Thymus (tissue), 11 donors: ENCODE measurements around the gene GRAMD1A. TPM values are rescaled to one million over a fixed set of nuclear protein-coding genes. Genes with fewer than 3 reads are reported as not detected.

ENCODE experiments used
- DNase-seq, 9 donors: peaks; one replicate each; pipeline ENCODE4 v3.0.0-alpha.2; 2013; ENCODE audit warnings: low spot score in 9 of 9, low read depth in 6 of 9, missing footprints in 1 of 9
- H3K27ac ChIP-seq, 2 donors: one replicate each; pipeline ENCODE4 v1.5.1; 2013; ENCODE audit warnings: control low read depth in 1 of 2, low read depth in 1 of 2, low read length in 1 of 2, mild to moderate bottlenecking in 1 of 2, moderate library complexity in 1 of 2
- H3K27me3 ChIP-seq, 2 donors: one replicate each; pipeline ENCODE4 v1.5.1; 2013; ENCODE audit warnings: low read length in 1 of 2; ENCODE audit not compliant: control insufficient read depth in 2 of 2, insufficient read depth in 1 of 2
- H3K36me3 ChIP-seq, 2 donors: one replicate each; pipeline ENCODE4 v1.5.1; 2013; ENCODE audit warnings: low read length in 1 of 2, mild to moderate bottlenecking in 1 of 2, moderate library complexity in 1 of 2; ENCODE audit not compliant: control insufficient read depth in 2 of 2, insufficient read depth in 2 of 2
- H3K4me1 ChIP-seq, 2 donors: one replicate each; pipeline ENCODE4 v1.5.1; 2013; ENCODE audit warnings: low read length in 2 of 2; ENCODE audit not compliant: control insufficient read depth in 2 of 2, insufficient read depth in 2 of 2
- H3K4me3 ChIP-seq, 2 donors: one replicate each; pipeline ENCODE4 v1.5.1; 2013; ENCODE audit warnings: low read length in 2 of 2, control low read depth in 1 of 2, mild to moderate bottlenecking in 1 of 2
- H3K9me3 ChIP-seq, 2 donors: one replicate each; pipeline ENCODE4 v1.5.1; 2013; ENCODE audit warnings: low read length in 1 of 2, mild to moderate bottlenecking in 1 of 2; ENCODE audit not compliant: control insufficient read depth in 2 of 2, insufficient read depth in 1 of 2
- WGBS: extraction: QIAGEN DNeasy Blood & Tissue Kit; methylation state at CpG from one replicate; pipeline ENCODE4 v1.1.7; 2013; 5-methylcytosine and 5-hydroxymethylcytosine counted together
- polyA plus RNA-seq: library from polyadenylated mRNA; stranded (reverse); fragments of 200-250 nt; gene quantifications from one replicate; pipeline ENCODE4 v1.2.3, GENCODE V29; 2013
- total RNA-seq: library from RNA; stranded (reverse); fragments of 120-200 nt; gene quantifications from one replicate; pipeline ENCODE4 v1.2.4, GENCODE V29; 2013
- donor health status: healthy.

GRAMD1A gene
- total and polyA plus RNA-seq, 2 donors: 18.7 to 51.9 TPM

GRCh38 chr19:35069696-35070095 lies 69.6 kb downstream of the GRAMD1A start:
- WGBS: 88% methylated on average over 1 of the region's 1 CpG
- no peaks in the 10 kb centered on the region for H3K36me3 ChIP-seq
- H3K27me3 ChIP-seq: peaks cover 0 to 2% of the 10 kb centered on the region in 2 donors
- H3K4me3 ChIP-seq: no peak overlapping the region
- H3K27ac ChIP-seq: no peak overlapping the region
- peaks cover 0 to 1% of the 10 kb centered on the region in 2 donors for H3K9me3 ChIP-seq
- no peak for DNase-seq
- peaks cover 0 to 4% of the 10 kb centered on the region in 2 donors for H3K4me1 ChIP-seq

DNA sequence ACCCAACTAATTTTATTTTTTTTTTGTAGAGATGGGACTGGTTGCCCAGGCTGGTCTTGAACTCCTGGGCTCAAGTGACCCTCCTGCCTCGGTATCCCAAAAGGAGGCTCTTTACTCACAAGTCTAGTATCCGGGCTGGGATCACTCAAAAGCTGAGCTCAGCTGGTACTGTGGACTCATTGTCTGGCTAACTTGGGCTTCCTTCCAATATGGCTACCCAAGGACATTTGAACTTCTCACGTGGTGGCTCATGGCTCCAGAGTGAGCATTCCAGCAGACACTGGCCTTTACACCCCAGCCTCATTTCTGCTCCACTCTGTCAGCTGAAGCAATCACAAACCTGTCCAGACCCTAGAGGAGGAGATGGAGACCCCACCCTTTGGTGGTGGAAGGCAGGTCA lies 70.3 kb downstream of the GRAMD1A start:
- H3K27ac ChIP-seq: no peak overlapping the region
- 95% methylated on average over 3 of the region's 3 CpGs for WGBS
- no peaks in the 10 kb centered on the region for H3K36me3 ChIP-seq
- H3K4me3 ChIP-seq: no peak overlapping the region
- DNase-seq: no peak
- H3K4me1 ChIP-seq: peaks cover 0 to 4% of the 10 kb centered on the region in 2 donors
- peaks cover 0 to 2% of the 10 kb centered on the region in 2 donors for H3K27me3 ChIP-seq
- peaks cover 0 to 1% of the 10 kb centered on the region in 2 donors for H3K9me3 ChIP-seq

GRCh38 chr19:35073516-35073915 lies 73.4 kb downstream of the GRAMD1A start:
- peaks cover 0 to 1% of the 10 kb centered on the region in 2 donors for H3K9me3 ChIP-seq
- H3K36me3 ChIP-seq: no peaks in the 10 kb centered on the region
- no peak overlapping the region for H3K27ac ChIP-seq
- H3K27me3 ChIP-seq: peaks cover 0 to 2% of the 10 kb centered on the region in 2 donors
- no peaks in the 10 kb centered on the region for H3K4me1 ChIP-seq
- 86% methylated on average over 10 of the region's 10 CpGs for WGBS
- no peak overlapping the region for H3K4me3 ChIP-seq
- DNase-seq: no peak

GRCh38 chr19:35073941-35074340 lies 73.8 kb downstream of the GRAMD1A start:
- DNase-seq: no peak
- no peak overlapping the region for H3K27ac ChIP-seq
- WGBS: 64% methylated on average over 8 of the region's 8 CpGs
- H3K4me1 ChIP-seq: no peaks in the 10 kb centered on the region
- peaks cover 0 to 2% of the 10 kb centered on the region in 2 donors for H3K27me3 ChIP-seq
- peaks cover 0 to 1% of the 10 kb centered on the region in 2 donors for H3K9me3 ChIP-seq
- no peaks in the 10 kb centered on the region for H3K36me3 ChIP-seq
- no peak overlapping the region for H3K4me3 ChIP-seq

DNA sequence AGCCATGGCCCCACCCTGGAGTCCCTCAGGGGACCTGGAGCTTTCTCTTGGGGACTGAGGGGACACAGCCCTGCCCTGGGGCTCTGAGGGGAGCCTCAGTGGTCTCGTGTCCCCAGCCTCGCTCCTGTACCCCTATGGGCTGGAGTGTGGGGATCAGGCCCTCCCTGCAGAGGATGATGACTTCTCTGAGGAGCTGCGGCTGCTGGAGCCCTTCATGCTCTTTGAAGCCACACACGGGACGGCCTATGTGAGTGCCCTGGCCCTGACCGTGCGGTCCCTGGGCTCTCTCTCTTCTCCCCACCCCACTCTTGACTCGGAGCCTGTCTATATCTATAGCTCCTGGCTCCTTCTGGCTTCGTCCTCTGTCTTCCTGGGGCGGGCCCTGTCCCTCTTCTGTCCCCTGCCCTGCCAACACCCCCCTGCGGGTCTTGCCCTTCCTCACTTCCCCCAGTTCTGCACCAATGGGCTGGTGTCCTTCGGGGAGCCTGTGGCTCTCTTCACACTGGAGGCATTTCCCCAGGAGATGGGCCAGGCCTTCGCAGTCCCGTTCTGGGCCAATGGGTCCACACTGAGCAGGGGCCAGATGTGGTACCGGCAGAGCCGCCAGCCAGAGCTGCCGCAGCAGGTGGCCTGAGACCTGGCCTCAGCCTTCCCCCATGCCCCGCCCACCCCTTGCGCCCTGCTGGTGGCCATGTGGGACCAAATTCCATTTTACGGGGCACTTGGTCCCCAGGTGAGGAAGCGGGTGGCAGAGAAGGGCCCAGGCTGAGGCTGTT lies 74.5 kb downstream of the GRAMD1A start:
- no peaks in the 10 kb centered on the region for H3K36me3 ChIP-seq
- 93% methylated on average over 21 of the region's 21 CpGs for WGBS
- no peaks in the 10 kb centered on the region for H3K27me3 ChIP-seq
- H3K27ac ChIP-seq: no peak overlapping the region
- H3K4me3 ChIP-seq: no peak overlapping the region
- no peaks in the 10 kb centered on the region for H3K4me1 ChIP-seq
- H3K9me3 ChIP-seq: peaks cover 0 to 1% of the 10 kb centered on the region in 2 donors
- DNase-seq: no peak

GRCh38 chr19:35075202-35076025 lies 75.3 kb downstream of the GRAMD1A start:
- Histone ChIP-seq H3K9me3 (peaks cover 0 to 1% of the 10 kb centered on the region in 2 donors), H3K4me1 (no peaks in the 10 kb centered on the region), H3K4me3 (no peak overlapping the region), H3K27ac (no peak overlapping the region), H3K36me3 (no peaks in the 10 kb centered on the region), H3K27me3 (no peaks in the 10 kb centered on the region)
- DNase-seq: no peak
- WGBS: 95% methylated on average over 21 of the region's 21 CpGs

DNA sequence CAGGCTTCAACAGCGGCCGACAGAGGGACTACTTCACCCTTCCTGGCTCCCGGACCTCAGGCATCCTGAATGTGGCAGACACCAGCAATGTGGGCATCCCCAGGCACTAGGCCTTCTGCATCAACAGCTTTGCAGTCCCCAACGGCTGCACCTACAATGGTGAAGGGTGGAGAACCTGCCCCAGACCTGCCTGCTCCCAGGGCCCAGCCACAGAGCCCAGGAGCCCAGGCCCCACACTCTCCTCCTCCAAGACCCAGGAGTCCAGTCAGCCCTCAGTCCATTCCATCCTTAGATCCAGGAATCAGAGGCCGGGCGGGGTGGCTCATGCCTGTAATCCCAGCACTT lies 75.9 kb downstream of the GRAMD1A start:
- WGBS: 95% methylated on average over 6 of the region's 6 CpGs
- H3K9me3 ChIP-seq: no peaks in the 10 kb centered on the region
- no peaks in the 10 kb centered on the region for H3K4me1 ChIP-seq
- H3K4me3 ChIP-seq: no peak overlapping the region
- H3K27me3 ChIP-seq: no peaks in the 10 kb centered on the region
- no peaks in the 10 kb centered on the region for H3K36me3 ChIP-seq
- DNase-seq: no peak
- no peak overlapping the region for H3K27ac ChIP-seq
